Hepatocyte (in vitro differentiated cells): Measurements from ENCODE around the gene CYTH4. TPM values are rescaled to one million over a fixed set of nuclear protein-coding genes. Genes with fewer than 3 reads are reported as not detected.

ENCODE experiments used
- DNase-seq: peaks from one replicate; pipeline ENCODE4 v3.0.0-alpha.2; 2016; ENCODE audit warnings: low spot score
- H2AFZ ChIP-seq: fragments of 200-600 bp; sonication (generic); 2 replicates; pipeline ENCODE4 v1.6.0; 2016; ENCODE audit warnings: antibody characterized with exemption, mild to moderate bottlenecking
- H3K27ac ChIP-seq: fragments of 200-600 bp; sonication (generic); 2 replicates; pipeline ENCODE4 v1.5.1; 2016; ENCODE audit warnings: mild to moderate bottlenecking
- H3K27me3 ChIP-seq: fragments of 200-600 bp; sonication (generic); 2 replicates; pipeline ENCODE4 v1.6.1; 2016
- H3K36me3 ChIP-seq: fragments of 200-600 bp; sonication (generic); replicated peaks from 2 replicates; pipeline ENCODE4 v1.5.1; 2016; ENCODE audit warnings: low read depth; ENCODE audit not compliant: insufficient read depth
- H3K4me1 ChIP-seq: fragments of 200-600 bp; sonication (generic); 2 replicates; pipeline ENCODE4 v1.5.1; 2016; ENCODE audit warnings: mild to moderate bottlenecking, moderate library complexity; ENCODE audit not compliant: insufficient read depth
- H3K4me2 ChIP-seq: fragments of 200-600 bp; sonication (generic); 2 replicates; pipeline ENCODE4 v1.6.0; 2016
- H3K4me3 ChIP-seq: fragments of 200-600 bp; sonication (generic); 2 replicates; pipeline ENCODE4 v1.5.1; 2016; ENCODE audit warnings: mild to moderate bottlenecking
- H3K79me2 ChIP-seq: fragments of 200-600 bp; sonication (generic); 2 replicates; pipeline ENCODE4 v1.6.0; 2017; ENCODE audit warnings: mild to moderate bottlenecking
- H3K9me2 ChIP-seq: fragments of 200-600 bp; sonication (generic); replicated peaks from 2 replicates; pipeline ENCODE4 v1.6.0; 2017; ENCODE audit warnings: mild to moderate bottlenecking; ENCODE audit not compliant: insufficient read depth
- H3K9me3 ChIP-seq: fragments of 200-600 bp; sonication (generic); 2 replicates; pipeline ENCODE4 v1.5.1; 2016; ENCODE audit warnings: low read depth, mild to moderate bottlenecking
- H4K20me1 ChIP-seq: fragments of 200-600 bp; sonication (generic); 2 replicates; pipeline ENCODE4 v1.6.0; 2016; ENCODE audit warnings: mild to moderate bottlenecking; ENCODE audit not compliant: insufficient read depth, poor library complexity, severe bottlenecking
- CTCF ChIP-seq: fragments of 200-600 bp; sonication (generic); IDR thresholded peaks from 2 replicates; pipeline ENCODE4 v1.5.1; 2016; ENCODE audit warnings: antibody characterized with exemption, mild to moderate bottlenecking; ENCODE audit not compliant: poor library complexity
- EZH2 ChIP-seq: fragments of 200-600 bp; sonication (generic); IDR thresholded peaks from 2 replicates; pipeline ENCODE4 v1.6.1; 2016; ENCODE audit warnings: antibody characterized with exemption, mild to moderate bottlenecking, borderline replicate concordance
- EZH2phosphoT487 ChIP-seq: fragments of 200-600 bp; sonication (generic); IDR thresholded peaks from one replicate; pipeline ENCODE4 v1.6.1; 2018; ENCODE audit warnings: antibody characterized with exemption, mild to moderate bottlenecking, low read depth, moderate library complexity; ENCODE audit not compliant: unreplicated experiment, severe bottlenecking
- WGBS: methylation state at CpG from one replicate; pipeline ENCODE4 v1.1.6; 2016; ENCODE audit warnings: low lambda C conversion rate; ENCODE audit errors: missing lambda C conversion rate; 5-methylcytosine and 5-hydroxymethylcytosine counted together
- polyA plus RNA-seq: library from polyadenylated mRNA; unstranded; fragments of >200 nt; fragmentation: Nextera tagmentation; extraction: Ambion mirVana; gene quantifications from 2 replicates; pipeline ENCODE4 v1.2.1, GENCODE V29; 2016
- total RNA-seq: library from RNA; depleted of rRNA; stranded (reverse); fragments of >200 nt; gene quantifications from 2 replicates; pipeline ENCODE4 v1.2.3, GENCODE V29; 2014

The CYTH4 gene
- total and polyA plus RNA-seq, 2 experiments from 2014 or later = 0.57 to 0.94 TPM

- no peaks in the 10 kb centered on the region for H3K9me3 ChIP-seq
- no peak overlapping the region for H3K4me3 ChIP-seq
- no peaks in the 10 kb centered on the region for H3K9me2 ChIP-seq
- no peaks in the 10 kb centered on the region for H4K20me1 ChIP-seq
- H2AFZ ChIP-seq = no peak overlapping the region
- no peaks in the 10 kb centered on the region for H3K4me1 ChIP-seq
- no peak for TF ChIP-seq EZH2phosphoT487
- TF ChIP-seq CTCF = no peak
- no peak for TF ChIP-seq EZH2
- H3K4me2 ChIP-seq = no peak overlapping the region
- DNase-seq = no peak
- H3K27me3 ChIP-seq = no peaks in the 10 kb centered on the region
- H3K79me2 ChIP-seq = no peaks in the 10 kb centered on the region
- H3K36me3 ChIP-seq = no peaks in the 10 kb centered on the region
- H3K27ac ChIP-seq = no peak overlapping the region
- WGBS = 85% methylated on average over 5 of the region's 5 CpGs
Measured at GRCh38 chr22:37354670-37355069, 72.4 kb downstream of the CYTH4 start.

- no peak overlapping the region for H3K4me2 ChIP-seq
- no peak overlapping the region for H3K4me3 ChIP-seq
- no peak overlapping the region for H3K27ac ChIP-seq
- DNase-seq = no peak
- H3K36me3 ChIP-seq = no peaks in the 10 kb centered on the region
- no peaks in the 10 kb centered on the region for H3K79me2 ChIP-seq
- WGBS = 86% methylated on average over 14 of the region's 14 CpGs
- no peak overlapping the region for H2AFZ ChIP-seq
- no peaks in the 10 kb centered on the region for H3K9me2 ChIP-seq
- no peaks in the 10 kb centered on the region for H3K27me3 ChIP-seq
- H3K9me3 ChIP-seq = no peaks in the 10 kb centered on the region
- no peaks in the 10 kb centered on the region for H4K20me1 ChIP-seq
- no peak for TF ChIP-seq EZH2
- H3K4me1 ChIP-seq = no peaks in the 10 kb centered on the region
Measured at GRCh38 chr22:37355174-37355573, 72.9 kb downstream of the CYTH4 start.

- no peak for TF ChIP-seq CTCF
- TF ChIP-seq EZH2phosphoT487 = no peak
- no peak for TF ChIP-seq EZH2
- no peak overlapping the region for H3K4me3 ChIP-seq
- H3K36me3 ChIP-seq = no peaks in the 10 kb centered on the region
- no peaks in the 10 kb centered on the region for H3K79me2 ChIP-seq
- no peak overlapping the region for H3K27ac ChIP-seq
- WGBS = 82% methylated on average over 8 of the region's 8 CpGs
- no peaks in the 10 kb centered on the region for H3K27me3 ChIP-seq
- no peaks in the 10 kb centered on the region for H3K4me1 ChIP-seq
- no peak overlapping the region for H3K4me2 ChIP-seq
- no peaks in the 10 kb centered on the region for H4K20me1 ChIP-seq
- no peaks in the 10 kb centered on the region for H3K9me3 ChIP-seq
- no peaks in the 10 kb centered on the region for H3K9me2 ChIP-seq
- no peak overlapping the region for H2AFZ ChIP-seq
- no peak for DNase-seq
Measured at GRCh38 chr22:37356922-37357321, 74.6 kb downstream of the CYTH4 start.

GRCh38 chr22:37357446-37358075 is 75.3 kb downstream of the CYTH4 start:
- Histone ChIP-seq H3K9me2 (no peaks in the 10 kb centered on the region), H3K4me1 (no peaks in the 10 kb centered on the region), H4K20me1 (no peaks in the 10 kb centered on the region), H3K4me2 (no peak overlapping the region), H3K79me2 (no peaks in the 10 kb centered on the region), H2AFZ (no peak overlapping the region), H3K36me3 (no peaks in the 10 kb centered on the region), H3K27ac (no peak overlapping the region), H3K9me3 (no peaks in the 10 kb centered on the region), H3K27me3 (no peaks in the 10 kb centered on the region), H3K4me3 (no peak overlapping the region)
- WGBS = 87% methylated on average over 10 of the region's 10 CpGs
- no peak for TF ChIP-seq EZH2
- TF ChIP-seq EZH2phosphoT487 = no peak
- no peak for TF ChIP-seq CTCF
- no peak for DNase-seq
